Subcutaneous adipose tissue (tissue), 4 donors: ENCODE results near the gene FLT3LG. TPM values are rescaled to one million over a fixed set of nuclear protein-coding genes. Genes with fewer than 3 reads are reported as not detected.

Experiments used
- total RNA-seq, 4 donors: library from RNA; depleted of rRNA; stranded (reverse); fragments of >200 nt; gene quantifications; one replicate each; pipeline ENCODE4 v1.1.0, GENCODE V29; 2016
- TF ChIP-seq, protein P1 (sequence below): fragments of 450-650 bp; IDR thresholded peaks from one replicate; pipeline ENCODE4 v1.5.1; 2016; ENCODE audit warnings: low read depth, mild to moderate bottlenecking, control low read depth, antibody characterized with exemption, moderate library complexity

Gene FLT3LG
- total RNA-seq, 4 donors from 2014 or later = 3.2 to 11.5 (median 4.4) TPM

DNA sequence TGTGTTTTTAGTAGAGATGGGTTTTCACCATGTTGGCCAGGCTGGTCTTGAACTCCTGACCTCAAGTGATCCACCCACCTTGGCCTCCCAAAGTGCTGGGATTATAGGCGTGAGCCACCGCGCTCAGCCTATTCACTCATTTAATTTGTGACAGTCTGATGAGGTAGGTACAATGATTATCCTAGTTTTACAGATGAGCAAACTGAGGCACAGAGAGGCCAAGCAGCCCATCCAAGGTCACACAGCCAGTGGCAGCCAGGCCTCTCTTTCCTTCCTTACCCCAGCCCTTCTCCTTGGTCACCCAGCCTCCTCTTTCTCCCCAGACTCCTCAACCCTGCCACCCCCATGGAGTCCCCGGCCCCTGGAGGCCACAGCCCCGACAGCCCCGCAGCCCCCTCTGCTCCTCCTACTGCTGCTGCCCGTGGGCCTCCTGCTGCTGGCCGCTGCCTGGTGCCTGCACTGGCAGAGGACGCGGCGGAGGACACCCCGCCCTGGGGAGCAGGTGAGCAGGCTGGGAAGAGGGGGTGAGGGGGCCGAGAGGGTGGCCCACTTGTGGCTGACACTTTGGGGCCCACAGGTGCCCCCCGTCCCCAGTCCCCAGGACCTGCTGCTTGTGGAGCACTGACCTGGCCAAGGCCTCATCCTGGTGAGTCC, 6.1 kb downstream of the FLT3LG start:
- TF ChIP-seq, protein P1, sequence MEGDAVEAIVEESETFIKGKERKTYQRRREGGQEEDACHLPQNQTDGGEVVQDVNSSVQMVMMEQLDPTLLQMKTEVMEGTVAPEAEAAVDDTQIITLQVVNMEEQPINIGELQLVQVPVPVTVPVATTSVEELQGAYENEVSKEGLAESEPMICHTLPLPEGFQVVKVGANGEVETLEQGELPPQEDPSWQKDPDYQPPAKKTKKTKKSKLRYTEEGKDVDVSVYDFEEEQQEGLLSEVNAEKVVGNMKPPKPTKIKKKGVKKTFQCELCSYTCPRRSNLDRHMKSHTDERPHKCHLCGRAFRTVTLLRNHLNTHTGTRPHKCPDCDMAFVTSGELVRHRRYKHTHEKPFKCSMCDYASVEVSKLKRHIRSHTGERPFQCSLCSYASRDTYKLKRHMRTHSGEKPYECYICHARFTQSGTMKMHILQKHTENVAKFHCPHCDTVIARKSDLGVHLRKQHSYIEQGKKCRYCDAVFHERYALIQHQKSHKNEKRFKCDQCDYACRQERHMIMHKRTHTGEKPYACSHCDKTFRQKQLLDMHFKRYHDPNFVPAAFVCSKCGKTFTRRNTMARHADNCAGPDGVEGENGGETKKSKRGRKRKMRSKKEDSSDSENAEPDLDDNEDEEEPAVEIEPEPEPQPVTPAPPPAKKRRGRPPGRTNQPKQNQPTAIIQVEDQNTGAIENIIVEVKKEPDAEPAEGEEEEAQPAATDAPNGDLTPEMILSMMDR = no peak

DNA sequence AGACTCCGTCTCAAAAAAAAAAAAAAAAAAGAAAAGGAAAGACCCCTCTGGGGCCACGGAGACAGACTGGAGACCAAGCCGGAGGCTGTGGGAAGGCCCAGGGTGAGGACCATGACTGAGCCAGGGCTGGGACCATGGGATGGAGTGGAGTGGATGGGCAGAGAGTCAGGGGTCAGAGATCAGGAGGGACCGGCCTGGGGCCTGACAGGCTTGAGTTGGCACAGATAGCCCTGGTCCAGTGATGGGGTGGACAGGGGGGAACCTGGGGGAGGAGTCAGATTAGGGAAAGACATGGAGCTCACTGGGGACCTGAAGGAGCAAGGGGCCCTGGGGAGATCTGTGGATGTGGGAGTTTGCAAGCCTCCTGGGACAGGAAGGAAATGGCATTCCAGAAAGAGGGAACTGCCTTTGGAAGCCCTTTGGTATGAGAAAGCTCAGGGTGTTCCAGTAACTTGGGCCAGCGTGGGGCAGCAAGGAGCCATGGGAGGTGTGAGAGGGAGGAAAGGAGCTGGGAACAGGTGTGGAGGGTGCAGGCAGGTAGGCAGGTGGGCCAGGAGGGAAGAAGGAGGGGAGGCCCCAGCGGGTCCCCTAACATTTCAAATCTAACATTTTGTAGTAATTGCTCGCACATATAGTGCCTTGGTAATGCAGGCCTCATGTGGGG, 7.1 kb downstream of the FLT3LG start:
- TF ChIP-seq, protein P1 = no peak

DNA sequence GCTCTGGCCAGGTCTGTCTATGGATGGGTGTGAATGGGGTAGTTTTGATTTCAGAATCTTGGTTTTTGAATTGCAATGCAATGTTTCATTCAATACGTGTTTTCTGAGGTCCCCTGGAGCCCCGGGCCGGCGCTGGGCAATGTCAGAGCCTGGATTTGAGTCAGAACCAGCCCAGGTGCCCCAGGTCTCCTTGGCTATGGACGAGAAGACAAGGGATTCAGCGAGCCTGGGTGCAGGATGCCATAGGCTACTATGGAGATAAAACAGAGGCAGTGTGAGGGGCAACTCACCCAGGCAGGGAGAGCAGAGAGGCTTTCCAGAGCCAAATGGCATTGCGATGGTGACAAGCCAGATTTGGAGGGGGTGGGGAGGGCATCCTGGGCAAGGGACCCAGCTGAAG, 12.2 kb downstream of the FLT3LG start:
- TF ChIP-seq, protein P1 = no peak

DNA sequence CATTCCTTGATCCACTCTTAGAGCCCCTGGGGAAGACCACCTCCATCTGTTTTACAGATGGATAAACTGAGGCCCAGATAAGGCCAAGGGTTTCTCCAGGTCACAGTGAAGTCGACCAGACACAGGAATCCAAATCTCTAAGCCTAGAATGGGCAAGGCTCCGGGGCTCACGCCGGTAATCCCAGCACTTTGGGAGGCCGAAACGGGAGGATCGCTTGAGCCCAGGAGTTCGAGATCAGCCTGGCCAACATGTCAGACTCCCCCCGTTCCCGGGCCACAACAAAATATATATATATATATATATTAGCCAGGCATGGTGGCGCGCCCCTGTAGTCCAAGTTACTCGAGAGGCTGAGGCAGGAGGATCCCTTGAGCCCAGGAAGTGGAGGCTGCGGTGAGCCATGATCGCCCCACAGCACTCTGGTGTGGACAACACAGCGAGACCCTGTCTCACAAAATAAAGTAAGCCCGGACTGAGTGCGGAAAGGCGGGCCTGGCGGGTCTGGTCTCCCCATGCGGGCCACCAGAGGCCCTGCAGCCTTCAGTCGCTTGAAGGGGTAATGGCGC, 12.8 kb downstream of the FLT3LG start:
- TF ChIP-seq, protein P1 = no peak

DNA sequence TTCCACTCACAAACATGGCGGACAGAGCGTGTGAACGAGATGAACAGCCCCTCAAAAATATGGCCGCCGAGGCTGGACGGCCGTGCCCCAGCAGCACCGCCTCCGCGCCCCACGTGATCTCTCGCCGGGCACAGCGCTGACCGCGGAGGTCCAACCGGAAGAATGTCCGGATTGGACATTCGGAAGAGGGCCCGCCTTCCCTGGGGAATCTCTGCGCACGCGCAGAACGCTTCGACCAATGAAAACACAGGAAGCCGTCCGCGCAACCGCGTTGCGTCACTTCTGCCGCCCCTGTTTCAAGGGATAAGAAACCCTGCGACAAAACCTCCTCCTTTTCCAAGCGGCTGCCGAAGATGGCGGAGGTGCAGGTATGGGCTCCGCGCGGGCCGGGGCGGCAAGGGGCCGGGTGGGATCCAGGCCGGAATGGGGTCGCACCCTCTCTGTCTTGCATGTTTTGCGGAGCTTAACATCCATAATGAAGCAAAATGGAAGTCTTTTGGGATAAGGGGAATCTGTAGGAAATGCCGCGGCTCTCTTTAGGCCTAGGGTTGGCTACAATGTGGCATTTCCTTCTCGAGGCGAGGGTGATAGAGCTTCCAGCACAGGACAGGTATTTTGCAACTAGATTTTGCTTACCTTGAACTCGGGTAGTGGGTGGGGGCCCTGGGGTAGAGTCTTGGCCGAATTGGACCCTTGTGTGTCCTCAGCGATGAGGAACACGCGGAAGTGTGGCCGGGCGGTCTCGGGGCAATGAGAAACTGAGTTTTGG, 13.4 kb downstream of the FLT3LG start, which contains the start of gene RPL13A:
RPL13A (plus strand) TSS at position 332 of the 769 bp plus-strand sequence; CDS start at position 354, 22 bp downstream.
- TF ChIP-seq, protein P1 = no peak

DNA sequence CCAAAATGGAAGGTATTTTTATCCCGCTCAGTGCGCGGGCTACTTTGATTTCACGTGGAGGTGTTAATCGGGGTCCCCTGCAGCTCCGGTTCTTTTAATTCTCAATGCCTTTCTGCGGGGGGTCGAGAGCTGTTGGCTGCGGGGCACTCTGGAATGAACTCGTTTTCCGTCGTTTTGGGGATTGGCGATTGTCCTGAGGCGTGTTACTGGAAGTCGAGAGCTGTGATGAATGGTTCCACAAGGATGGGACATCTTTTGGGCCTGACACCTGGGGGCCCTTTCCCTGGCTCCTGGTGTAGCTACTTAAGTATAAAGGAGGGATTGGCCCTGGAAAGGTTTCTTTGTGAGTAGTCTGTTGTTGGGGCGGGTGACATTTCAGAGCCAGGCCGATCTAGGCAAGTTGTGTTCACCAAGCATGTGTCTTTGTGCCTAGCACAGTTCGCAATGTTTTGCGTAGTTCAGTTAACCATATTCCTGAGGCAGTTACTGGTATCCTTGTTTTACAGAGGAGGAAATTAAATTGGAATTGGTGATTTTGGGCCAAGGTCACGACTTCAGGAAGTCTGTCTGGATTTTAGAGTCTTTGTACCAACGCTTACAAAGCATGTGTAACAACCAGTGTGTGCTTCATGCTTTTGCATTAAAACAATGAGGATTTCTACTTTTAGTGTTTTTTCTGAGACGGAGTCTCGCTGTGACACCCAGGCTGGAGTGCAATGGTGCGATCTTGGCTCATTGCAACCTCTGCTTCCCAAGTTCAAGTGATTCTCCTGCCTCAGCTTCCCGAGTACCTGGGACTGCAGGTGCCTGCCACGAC, 14.2 kb downstream of the FLT3LG start:
- TF ChIP-seq, protein P1 = no peak
